HG03196 (cell line): ENCODE data around the gene ATAD3C.
A peak's percentile ranks its signal among the peaks of the same experiment; 100 is the strongest.
"Not testable (repeated sequence)": the region's sequence is repeated elsewhere in the genome, so short reads cannot be mapped to it uniquely, and the experiment has no call there.

Experiments
- ATAC-seq: cut with Tn5 transposase; IDR thresholded peaks from one replicate; pipeline ENCODE4 v1.9.1; 2021; ENCODE audit not compliant: unreplicated experiment

ATAD3C gene

DNA sequence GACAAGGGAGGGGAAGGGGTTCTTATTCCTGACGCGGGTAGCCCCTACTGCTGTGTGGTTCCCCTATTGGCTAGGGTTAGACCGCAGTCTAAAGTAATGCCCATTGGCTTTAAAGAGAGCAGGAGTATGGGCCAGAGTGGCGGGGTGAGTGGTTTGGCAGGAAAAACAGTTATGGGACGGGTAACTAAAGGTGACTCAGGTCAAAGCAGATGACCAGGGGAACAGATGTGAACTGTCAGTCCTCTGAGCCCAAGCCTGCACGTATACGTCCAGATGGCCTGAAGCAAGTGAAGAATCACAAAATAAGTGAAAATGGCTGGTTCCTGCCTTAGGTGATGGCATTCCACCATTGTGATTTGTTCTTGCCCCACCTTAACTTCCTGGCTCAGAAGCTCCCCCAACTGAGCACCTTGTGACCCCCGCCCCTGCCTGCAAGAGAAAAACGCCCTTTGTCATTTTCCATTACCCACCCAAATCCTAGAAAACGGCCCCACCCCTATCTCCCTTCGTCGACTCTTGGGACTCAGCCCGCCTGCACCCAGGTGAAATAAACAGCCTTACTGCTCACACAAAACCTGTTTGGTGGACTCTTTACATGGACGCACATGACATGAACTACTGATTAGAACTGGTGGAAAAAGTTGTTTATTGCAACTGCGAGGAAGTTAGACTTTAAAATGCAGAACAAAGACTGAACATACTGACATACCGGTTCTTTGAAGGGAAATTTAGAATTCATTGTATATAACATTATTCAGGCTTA, 21.3 kb downstream of the ATAD3C start:
- no peak for ATAC-seq

GRCh38 chr1:1471389-1472052, 22.0 kb downstream of the ATAD3C start, which contains the start of gene ATAD3B:
TSS of gene ATAD3B (plus strand) at chr1:1471765. CDS start at chr1:1471885, 120 bp downstream.
- peak; percentile 87 for ATAC-seq

- not testable (repeated sequence) for ATAC-seq
Measured at GRCh38 chr1:1472053-1472876, 22.8 kb downstream of the ATAD3C start.

- ATAC-seq: not testable (repeated sequence)
Measured at GRCh38 chr1:1476011-1476410, 26.5 kb downstream of the ATAD3C start.

GRCh38 chr1:1477206-1477605, 27.7 kb downstream of the ATAD3C start:
- no peak for ATAC-seq

DNA sequence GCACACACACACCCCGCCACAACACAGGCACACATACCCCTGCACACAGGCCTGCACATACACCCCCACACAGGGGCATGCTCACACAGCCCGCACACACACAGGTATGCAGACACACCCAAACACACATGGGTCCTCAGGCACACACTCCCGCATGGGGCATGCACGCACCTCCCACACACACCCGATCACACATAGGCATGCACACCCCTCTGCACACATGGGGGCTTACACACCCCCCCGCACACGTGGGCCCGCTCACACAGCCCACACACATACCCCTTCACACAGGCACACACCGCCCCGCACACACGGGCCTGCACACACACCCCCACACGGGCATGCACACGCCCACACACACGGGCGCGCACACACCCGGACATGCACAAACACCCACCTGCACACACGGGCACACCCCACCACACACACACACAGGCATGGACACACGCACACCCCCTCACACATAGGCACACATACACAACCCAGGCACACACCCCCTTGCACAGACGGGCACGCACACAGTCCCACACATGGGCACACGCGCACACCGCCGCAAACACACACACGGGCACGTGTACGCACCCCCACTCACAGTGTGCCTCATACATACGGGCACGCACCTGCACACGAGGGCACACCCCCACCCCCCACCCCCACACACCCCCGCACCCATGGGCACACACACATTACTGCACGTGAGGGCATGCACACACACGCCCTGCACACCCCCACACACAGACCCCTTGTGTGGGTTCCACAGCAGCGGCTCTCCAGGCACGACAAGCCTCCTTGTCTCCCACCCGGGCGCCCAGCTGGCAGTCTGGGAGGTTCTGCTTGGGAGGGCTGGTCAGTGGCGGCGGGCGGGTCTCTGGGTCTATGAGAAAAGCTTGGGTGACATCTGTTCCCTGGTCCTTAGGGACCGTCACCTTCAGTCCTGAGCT, 30.3 kb downstream of the ATAD3C start:
- ATAC-seq: no peak

- not testable (repeated sequence) for ATAC-seq
Measured at GRCh38 chr1:1480488-1480867, 31.0 kb downstream of the ATAD3C start.

DNA sequence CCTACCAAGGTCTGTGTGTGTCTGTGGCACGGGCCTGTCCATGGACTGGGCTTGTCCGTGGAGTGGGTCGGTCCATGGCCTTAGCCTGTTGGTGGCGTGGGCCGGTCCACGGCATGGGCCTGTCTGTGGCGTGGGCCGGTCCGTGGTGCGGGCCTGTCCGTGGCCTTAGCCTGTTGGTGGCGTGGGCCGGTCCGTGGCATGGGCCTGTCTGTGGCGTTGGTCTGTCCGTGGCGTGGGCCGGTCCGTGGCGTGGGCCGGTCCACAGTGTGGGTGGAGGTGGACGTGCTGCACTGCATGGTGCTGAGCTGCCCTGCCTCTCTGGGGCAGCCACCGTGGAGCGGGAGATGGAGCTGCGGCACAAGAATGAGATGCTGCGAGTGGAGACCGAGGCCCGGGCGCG, 32.3 kb downstream of the ATAD3C start:
- ATAC-seq: not testable (repeated sequence)

DNA sequence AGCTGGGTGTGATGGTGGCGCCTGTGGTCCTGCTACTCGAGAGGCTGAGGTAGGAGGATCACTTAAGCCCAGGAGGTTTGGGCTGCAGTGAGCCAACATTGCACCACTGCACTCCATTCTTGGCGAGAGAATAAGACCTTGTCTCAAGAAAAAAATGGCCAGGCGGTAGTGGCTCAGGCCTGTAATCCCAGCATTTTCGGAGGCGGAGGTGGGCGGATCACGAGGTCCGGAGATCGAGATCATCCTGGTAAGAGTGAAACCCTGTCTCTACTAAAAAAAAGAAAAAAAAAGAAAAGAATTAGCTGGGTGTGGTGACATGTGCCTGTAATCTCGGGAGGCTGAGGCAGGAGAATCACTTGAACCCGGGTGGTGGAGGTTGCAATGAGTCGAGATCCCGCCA, 33.4 kb downstream of the ATAD3C start:
- no peak for ATAC-seq

DNA sequence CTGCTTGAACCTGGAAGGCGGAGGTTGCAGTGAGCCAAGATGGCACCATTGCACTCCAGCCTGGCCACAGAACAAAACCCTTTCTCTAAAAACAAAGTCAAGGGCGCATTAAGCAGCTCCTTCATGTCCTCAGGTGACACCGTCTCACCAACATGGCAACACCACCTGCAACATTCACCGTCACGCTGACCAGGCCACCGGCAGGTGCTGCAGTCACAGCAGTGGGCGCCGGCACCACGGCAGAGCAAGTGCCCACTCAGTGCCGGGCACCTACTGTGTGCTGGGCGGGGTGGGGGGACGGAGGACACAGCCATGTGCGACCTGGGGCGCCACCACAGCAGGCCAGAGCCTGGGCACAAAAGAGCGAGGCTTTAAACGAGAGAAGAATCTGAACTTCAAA, 34.2 kb downstream of the ATAD3C start:
- no peak for ATAC-seq

GRCh38 chr1:1484976-1485750, 35.7 kb downstream of the ATAD3C start:
- not testable (repeated sequence) for ATAC-seq

DNA sequence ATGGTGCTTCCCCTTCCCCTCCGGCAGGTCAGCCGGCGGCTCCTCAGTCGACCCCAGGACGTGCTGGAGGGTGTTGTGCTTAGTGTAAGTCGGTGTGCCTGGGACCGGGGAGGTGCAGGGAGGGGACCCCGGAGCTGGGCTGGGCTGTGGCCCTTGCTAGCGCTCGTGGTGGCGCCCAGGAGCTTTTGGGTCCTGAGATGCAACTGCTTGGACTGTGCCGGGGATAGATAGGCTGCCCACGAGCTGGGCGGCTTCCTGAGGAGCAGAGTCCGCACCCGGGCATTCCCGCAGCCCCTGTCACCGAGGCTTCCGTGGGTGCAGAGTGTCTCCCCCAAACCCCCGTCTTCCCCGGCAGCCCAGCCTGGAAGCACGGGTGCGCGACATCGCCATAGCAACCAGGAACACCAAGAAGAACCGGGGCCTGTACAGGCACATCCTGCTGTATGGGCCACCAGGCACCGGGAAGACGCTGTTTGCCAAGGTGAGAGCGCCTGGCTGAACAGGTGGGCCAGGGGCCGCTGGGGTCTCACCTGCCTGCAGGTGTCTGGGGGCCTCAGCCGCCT, 36.3 kb downstream of the ATAD3C start:
- ATAC-seq: not testable (repeated sequence)

GRCh38 chr1:1487701-1488100, 38.2 kb downstream of the ATAD3C start:
- no peak for ATAC-seq

DNA sequence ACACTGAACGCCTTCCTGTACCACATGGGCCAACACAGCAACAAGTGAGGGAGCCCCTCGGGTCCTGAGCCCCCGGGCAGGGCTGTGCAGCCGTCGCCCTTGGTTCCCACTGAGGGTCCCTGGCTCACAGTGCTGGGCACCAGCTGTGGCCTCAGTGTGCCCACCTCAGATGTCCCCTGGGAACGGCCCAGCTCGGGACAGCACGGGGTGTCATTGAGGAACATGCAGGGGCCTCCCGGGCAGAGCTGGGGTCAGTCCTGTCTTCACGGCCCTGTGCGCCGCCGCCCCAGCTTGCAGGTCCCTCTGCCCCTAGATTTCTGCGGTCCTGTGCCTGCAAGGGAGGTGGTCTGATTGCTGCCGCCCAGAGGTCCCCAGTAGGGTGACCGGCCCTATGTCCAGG, 39.7 kb downstream of the ATAD3C start:
- ATAC-seq: no peak

GRCh38 chr1:1489861-1490260, 40.4 kb downstream of the ATAD3C start:
- ATAC-seq: no peak

GRCh38 chr1:1490633-1491230, 41.2 kb downstream of the ATAD3C start:
- ATAC-seq: no peak

- ATAC-seq: no peak
Measured at GRCh38 chr1:1491601-1492000, 42.1 kb downstream of the ATAD3C start.

DNA sequence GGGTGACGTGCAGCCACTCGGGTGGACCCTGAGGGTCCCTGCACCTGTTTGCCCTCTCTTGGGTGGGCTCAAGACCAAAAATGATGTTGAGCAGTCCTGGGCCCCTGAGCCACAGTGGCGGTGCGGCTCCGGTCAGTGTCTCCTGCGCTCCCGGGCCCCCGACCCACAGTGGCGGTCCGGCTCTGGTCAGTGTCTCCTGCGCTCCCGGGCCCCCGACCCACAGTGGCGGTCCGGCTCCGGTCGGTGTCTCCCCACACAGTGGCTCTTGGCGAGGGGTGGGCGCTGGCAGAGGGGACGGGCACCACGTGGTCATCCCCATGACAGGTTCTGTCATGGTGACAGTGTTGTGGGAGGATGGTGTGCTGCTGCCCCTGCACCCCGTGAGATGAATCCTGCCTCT, 44.8 kb downstream of the ATAD3C start:
- ATAC-seq: not testable (repeated sequence)

GRCh38 chr1:1495461-1495975, 46.0 kb downstream of the ATAD3C start:
- not testable (repeated sequence) for ATAC-seq
